Suppressor macrophage treated with lipopolysaccharide for 1 hour (primary cell): ENCODE data around the gene SHANK2.

Experiments used
- DNase-seq, 3 donors: peaks; one replicate each; pipeline ENCODE4 v3.0.0-alpha.2; 2020 to 2022

Gene SHANK2

GRCh38 chr11:71252269-71252769 is at the start of gene SHANK2:
TSS of gene SHANK2 (minus strand) at chr11:71252577. CDS start at chr11:71147326, 105,251 bp downstream.
- DNase-seq, result no peak

- no peak for DNase-seq
Measured at GRCh38 chr11:71301858-71302533, 49.6 kb upstream of the SHANK2 start.

- DNase-seq, result no peak
Measured at GRCh38 chr11:71301046-71301857, 48.9 kb upstream of the SHANK2 start.

- DNase-seq, result no peak
Measured at GRCh38 chr11:71300187-71300586, 47.8 kb upstream of the SHANK2 start.

- DNase-seq, result no peak
Measured at GRCh38 chr11:71298761-71299181, 46.4 kb upstream of the SHANK2 start.

GRCh38 chr11:71298016-71298550 is 45.7 kb upstream of the SHANK2 start:
- no peak for DNase-seq

GRCh38 chr11:71294846-71295600 is 42.6 kb upstream of the SHANK2 start:
- no peak for DNase-seq

- no peak for DNase-seq
Measured at GRCh38 chr11:71293961-71294782, 41.8 kb upstream of the SHANK2 start.

GRCh38 chr11:71286701-71287643 is 34.6 kb upstream of the SHANK2 start:
- no peak for DNase-seq

- DNase-seq, result no peak
Measured at GRCh38 chr11:71285111-71285510, 32.7 kb upstream of the SHANK2 start.

GRCh38 chr11:71284525-71285092 is 32.2 kb upstream of the SHANK2 start:
- no peak for DNase-seq

- no peak for DNase-seq
Measured at GRCh38 chr11:71283971-71284441, 31.6 kb upstream of the SHANK2 start.

- DNase-seq, result no peak
Measured at GRCh38 chr11:71282581-71283351, 30.4 kb upstream of the SHANK2 start.

GRCh38 chr11:71281831-71282230 is 29.5 kb upstream of the SHANK2 start:
- no peak for DNase-seq

GRCh38 chr11:71281204-71281603 is 28.8 kb upstream of the SHANK2 start:
- no peak for DNase-seq

GRCh38 chr11:71279916-71280645 is 27.7 kb upstream of the SHANK2 start:
- no peak for DNase-seq

- DNase-seq, result no peak
Measured at GRCh38 chr11:71272161-71272560, 19.8 kb upstream of the SHANK2 start.

GRCh38 chr11:71269603-71270511 is 17.5 kb upstream of the SHANK2 start:
- DNase-seq, result no peak
